Chondrocyte (in vitro differentiated cells): ENCODE measurements around the gene C6orf47. TPM values are rescaled to one million over a fixed set of nuclear protein-coding genes. Genes with fewer than 3 reads are reported as not detected.

Experiments
- DNase-seq: peaks from one replicate; pipeline ENCODE4 v3.0.0; 2021; ENCODE audit warnings: mixed read lengths, low spot score
- H3K27ac Mint-ChIP-seq: one replicate; pipeline ENCODE4 v1.8.0; 2021; ENCODE audit warnings: mild to moderate bottlenecking, moderate library complexity, mixed read lengths; ENCODE audit not compliant: unreplicated experiment
- H3K27me3 Mint-ChIP-seq: 2 replicates; pipeline ENCODE4 v1.8.0; 2021; ENCODE audit warnings: low read depth, mixed read lengths
- H3K36me3 Mint-ChIP-seq: 2 replicates; pipeline ENCODE4 v1.8.0; 2021; ENCODE audit warnings: low read depth, mixed read lengths
- H3K4me1 Mint-ChIP-seq: 2 replicates; pipeline ENCODE4 v1.8.0; 2021; ENCODE audit warnings: low read depth, mild to moderate bottlenecking, mixed read lengths
- H3K4me3 Mint-ChIP-seq: one replicate; pipeline ENCODE4 v1.8.0; 2021; ENCODE audit warnings: mild to moderate bottlenecking, moderate library complexity, mixed read lengths; ENCODE audit not compliant: unreplicated experiment
- H3K9me3 Mint-ChIP-seq: 2 replicates; pipeline ENCODE4 v1.8.0; 2021; ENCODE audit warnings: low read depth, mixed read lengths
- total RNA-seq: library from RNA; stranded (reverse); gene quantifications from 3 replicates; pipeline ENCODE4 v1.2.1, GENCODE V29; 2021
- TF ChIP-seq, protein P1 (sequence below): fragments of 200-600 bp; sonication (generic); IDR thresholded peaks from 2 replicates; pipeline ENCODE4 v1.5.0; 2021; ENCODE audit warnings: antibody characterized with exemption, mild to moderate bottlenecking, moderate library complexity

The C6orf47 gene
- total RNA-seq, 1 donor from 2014 or later = 19.1 TPM

DNA sequence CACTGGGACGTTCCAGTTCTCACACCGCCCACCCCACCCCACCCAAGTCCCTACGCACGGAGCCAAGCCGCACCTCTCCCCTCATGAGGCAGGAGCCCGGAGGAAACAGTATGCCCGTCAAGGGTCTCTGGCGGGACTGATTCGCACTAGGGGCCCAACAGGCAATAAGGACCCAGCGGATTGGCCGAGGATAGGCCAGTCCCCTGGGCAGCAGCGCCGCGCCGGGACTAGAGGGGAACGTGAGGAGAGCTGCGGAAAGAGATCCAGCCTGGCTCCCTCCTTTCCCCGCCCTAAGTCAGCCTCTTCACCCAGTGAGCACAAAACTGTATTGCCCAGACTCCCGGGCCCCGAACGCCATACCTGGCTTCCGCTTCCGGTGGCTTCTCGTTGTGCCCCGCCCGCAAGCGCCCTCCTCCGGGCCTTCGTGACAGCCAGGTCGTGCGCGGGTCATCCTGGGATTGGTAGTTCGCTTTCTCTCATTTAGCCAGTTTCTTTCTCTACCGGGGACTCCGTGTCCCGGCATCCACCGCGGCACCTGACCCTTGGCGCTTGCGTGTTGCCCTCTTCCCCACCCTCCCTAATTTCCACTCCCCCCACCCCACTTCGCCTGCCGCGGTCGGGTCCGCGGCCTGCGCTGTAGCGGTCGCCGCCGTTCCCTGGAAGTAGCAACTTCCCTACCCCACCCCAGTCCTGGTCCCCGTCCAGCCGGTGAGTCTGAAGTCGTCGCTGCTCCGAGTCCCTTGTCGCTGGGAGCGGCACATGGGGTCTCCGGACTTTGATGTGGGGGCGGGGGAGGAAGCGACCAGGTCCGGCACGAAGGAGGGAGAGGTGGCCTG, 5.1 kb upstream of the C6orf47 start, which contains the start of gene CSNK2B:
CSNK2B (plus strand) TSS at position 580 of the 836 bp plus-strand sequence. CDS start 752 bp downstream, outside the sequence.
- Mint-ChIP-seq H3K27me3 (no peaks in the 10 kb centered on the region), H3K36me3 (peaks cover 24% of the 10 kb centered on the region), H3K4me3 (peak within 1 kb of the TSS; percentile 87), H3K27ac (peak within 1 kb of the TSS; percentile 98), H3K9me3 (no peaks in the 10 kb centered on the region), H3K4me1 (peaks cover 49% of the 10 kb centered on the region)
- peak; percentile 99 for DNase-seq
- TF ChIP-seq, protein P1, sequence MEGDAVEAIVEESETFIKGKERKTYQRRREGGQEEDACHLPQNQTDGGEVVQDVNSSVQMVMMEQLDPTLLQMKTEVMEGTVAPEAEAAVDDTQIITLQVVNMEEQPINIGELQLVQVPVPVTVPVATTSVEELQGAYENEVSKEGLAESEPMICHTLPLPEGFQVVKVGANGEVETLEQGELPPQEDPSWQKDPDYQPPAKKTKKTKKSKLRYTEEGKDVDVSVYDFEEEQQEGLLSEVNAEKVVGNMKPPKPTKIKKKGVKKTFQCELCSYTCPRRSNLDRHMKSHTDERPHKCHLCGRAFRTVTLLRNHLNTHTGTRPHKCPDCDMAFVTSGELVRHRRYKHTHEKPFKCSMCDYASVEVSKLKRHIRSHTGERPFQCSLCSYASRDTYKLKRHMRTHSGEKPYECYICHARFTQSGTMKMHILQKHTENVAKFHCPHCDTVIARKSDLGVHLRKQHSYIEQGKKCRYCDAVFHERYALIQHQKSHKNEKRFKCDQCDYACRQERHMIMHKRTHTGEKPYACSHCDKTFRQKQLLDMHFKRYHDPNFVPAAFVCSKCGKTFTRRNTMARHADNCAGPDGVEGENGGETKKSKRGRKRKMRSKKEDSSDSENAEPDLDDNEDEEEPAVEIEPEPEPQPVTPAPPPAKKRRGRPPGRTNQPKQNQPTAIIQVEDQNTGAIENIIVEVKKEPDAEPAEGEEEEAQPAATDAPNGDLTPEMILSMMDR = peak; percentile 32

DNA sequence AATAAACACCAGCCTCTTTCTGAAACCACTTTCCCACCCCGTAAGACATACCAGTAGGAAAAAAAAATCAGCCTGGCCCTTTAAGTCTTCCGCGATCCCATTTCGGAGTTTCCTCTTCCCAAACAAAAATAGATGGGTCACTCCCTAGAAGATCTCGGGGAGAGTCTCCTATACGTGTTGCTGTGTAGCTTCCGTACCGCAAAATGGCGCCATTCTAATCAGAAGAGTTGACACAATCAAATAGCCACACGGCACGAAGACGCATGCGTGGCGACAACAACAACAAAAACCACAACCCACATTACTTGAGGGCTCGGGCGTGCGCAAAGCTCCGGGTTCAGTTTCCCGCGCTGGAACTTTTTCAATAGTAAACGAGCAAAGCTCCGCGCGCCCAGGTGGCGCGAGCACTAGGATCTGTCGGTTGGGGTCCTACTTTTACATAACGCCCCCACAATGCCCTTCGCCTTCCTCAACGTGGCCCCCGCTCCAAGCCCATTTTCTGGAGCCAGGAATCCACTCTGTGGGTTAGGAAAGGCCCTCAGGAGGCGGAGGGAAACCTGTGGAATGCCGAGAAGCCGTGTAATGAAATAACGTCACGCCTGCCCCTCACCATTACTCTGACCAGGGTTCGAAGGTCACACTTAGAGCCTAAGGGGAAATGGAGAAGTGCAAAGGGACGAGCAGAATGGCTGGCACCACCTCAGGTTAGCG, 4.4 kb upstream of the C6orf47 start, which contains the start of gene GPANK1:
GPANK1 (minus strand) TSS at position 208 of the 711 bp plus-strand sequence. CDS start 519 bp downstream, outside the sequence.
- peaks cover 20% of the 10 kb centered on the region for H3K36me3 Mint-ChIP-seq
- peak within 1 kb of the TSS; percentile 98 for H3K27ac Mint-ChIP-seq
- DNase-seq = no peak
- peaks cover 53% of the 10 kb centered on the region for H3K4me1 Mint-ChIP-seq
- no peaks in the 10 kb centered on the region for H3K9me3 Mint-ChIP-seq
- H3K27me3 Mint-ChIP-seq = no peaks in the 10 kb centered on the region
- TF ChIP-seq, protein P1 = no peak
- H3K4me3 Mint-ChIP-seq = peak within 1 kb of the TSS; percentile 87

DNA sequence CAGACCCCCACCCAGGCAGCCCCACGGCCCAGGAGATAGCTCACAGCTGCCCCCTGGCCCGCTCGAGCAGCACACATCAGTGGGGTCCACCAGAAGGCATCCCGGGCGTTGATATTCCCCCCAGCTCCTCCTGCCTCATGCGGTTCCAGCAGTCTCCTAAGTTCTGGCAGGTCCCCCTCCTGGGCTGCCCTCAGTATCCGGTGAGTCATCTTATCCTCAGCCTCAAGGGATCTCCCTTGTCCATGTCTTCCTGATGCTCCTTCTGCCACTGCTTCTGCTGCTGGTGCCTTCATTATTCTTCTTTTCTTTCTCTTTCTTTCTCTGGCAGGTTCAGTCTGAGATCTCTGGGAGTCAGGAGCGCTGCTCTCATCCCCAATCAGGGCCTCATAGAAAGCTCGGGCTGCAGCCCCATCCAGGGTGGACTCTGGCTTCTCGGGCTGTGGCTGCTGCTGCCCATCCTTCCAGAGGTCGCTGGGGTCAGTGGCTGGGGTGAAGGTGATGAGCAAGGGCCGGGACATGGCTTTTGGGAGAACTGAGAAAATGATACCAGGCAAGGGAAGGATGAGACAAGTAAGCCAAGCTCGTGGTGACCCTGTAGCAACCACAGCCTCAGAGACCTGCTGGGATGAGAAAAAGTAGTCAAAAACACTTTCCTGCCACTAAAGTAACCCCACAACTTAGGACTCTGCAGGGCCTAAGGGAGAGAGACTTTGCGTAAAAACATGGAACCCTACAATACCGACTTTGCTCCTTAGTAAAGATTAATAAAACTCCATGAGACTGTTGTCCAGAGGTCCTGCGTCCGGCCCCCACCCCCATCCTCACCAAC, 3.6 kb upstream of the C6orf47 start:
- Mint-ChIP-seq H3K9me3 (no peaks in the 10 kb centered on the region), H3K36me3 (peaks cover 16% of the 10 kb centered on the region), H3K4me3 (peak overlapping the region; percentile 87), H3K4me1 (peaks cover 60% of the 10 kb centered on the region), H3K27me3 (no peaks in the 10 kb centered on the region), H3K27ac (peak overlapping the region; percentile 98)
- no peak for DNase-seq
- TF ChIP-seq, protein P1 = no peak

DNA sequence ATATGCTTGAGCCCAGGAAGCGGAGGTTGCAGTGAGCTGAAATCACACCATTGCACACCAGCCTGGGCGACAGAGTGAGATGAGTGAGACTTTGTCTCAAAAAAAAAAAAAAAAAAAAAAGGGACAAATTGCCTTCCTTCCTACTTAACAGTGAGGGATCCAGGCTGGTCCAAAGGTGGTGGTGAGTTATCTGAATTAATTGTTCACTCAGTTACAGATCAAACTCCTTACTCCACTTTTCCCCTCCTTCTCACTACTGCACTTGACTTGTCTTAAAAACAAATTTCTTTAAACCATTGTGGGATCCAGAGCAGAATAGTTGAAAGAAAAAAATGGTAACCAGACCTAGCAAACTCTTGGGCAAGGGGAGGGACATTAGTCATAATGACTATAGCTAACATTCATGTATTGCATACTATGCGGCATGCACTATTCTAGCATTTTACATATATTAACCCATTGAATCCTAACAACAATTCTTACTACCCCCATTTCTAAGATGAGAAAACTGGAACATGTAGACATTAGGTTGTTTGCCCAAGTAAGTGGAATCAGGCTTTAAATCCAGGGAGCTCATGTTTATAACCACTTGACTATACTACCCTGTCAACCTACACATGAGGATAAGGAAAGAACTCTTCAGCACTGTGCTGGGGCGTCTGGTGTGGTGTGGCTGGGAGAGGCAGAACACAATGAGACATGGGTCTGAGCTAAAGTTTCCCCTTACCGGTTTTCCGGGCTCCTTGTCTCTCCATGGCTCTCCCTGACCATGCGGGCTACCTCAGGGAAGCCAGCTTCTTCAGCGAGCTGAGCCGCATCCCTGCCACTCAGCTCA, 2.8 kb upstream of the C6orf47 start:
- peak overlapping the region; percentile 87 for H3K4me3 Mint-ChIP-seq
- H3K9me3 Mint-ChIP-seq = no peaks in the 10 kb centered on the region
- H3K36me3 Mint-ChIP-seq = peaks cover 9% of the 10 kb centered on the region
- no peak for DNase-seq
- H3K27ac Mint-ChIP-seq = peak overlapping the region; percentile 98
- peaks cover 69% of the 10 kb centered on the region for H3K4me1 Mint-ChIP-seq
- H3K27me3 Mint-ChIP-seq = no peaks in the 10 kb centered on the region
- TF ChIP-seq, protein P1 = no peak
